Measurements from ENCODE around the gene MCM3AP.

GRCh38 chr21:46228345-46229051 lies 56.9 kb downstream of the MCM3AP start, which contains the start of gene LSS:
- TF ChIP-seq IRF9 (tag; IDR thresholded peaks at IDR 0.05) (no peak), RBM39 (optimal IDR thresholded peaks at IDR 0.05; ENCODE audit: low read depth, low read length) (no peak), ZBTB7A (IDR thresholded peaks at IDR 0.05; ENCODE audit: borderline replicate concordance, control insufficient read depth, low read depth, low read length) (peak; percentile 75; the same call in 1 of the 2 replicates), TGIF2 (CRISPR knock-in tag; IDR thresholded peaks at IDR 0.05) (no peak; the same call in 1 of the 2 replicates), JUN (IDR thresholded peaks at IDR 0.05; ENCODE audit: borderline replicate concordance, low read depth, low read length) (no peak), JUN (CRISPR knock-in tag; IDR thresholded peaks at IDR 0.05; ENCODE audit: borderline replicate concordance) (no peak)

Measured in K562 (cell line).